HL-60 (cell line): ENCODE results near the gene MRPS7.
A peak's percentile ranks its signal among the peaks of the same experiment; 100 is the strongest.

ENCODE experiments used
- DNase-seq, 2 experiments: peaks; one replicate each; pipeline ENCODE4 v3.0.0-alpha.2; 2010 to 2020; ENCODE audit warnings: low read depth in 1 of 2, low spot score in 1 of 2
- H3K27ac ChIP-seq: fragments of 250-450 bp; sonication (Bioruptor Pico); replicated peaks from 2 replicates; pipeline ENCODE4 v1.5.1; 2020; ENCODE audit warnings: mild to moderate bottlenecking, moderate library complexity
- H3K27me3 ChIP-seq: fragments of 250-450 bp; sonication (Bioruptor Pico); 2 replicates; pipeline ENCODE4 v1.5.1; 2021; ENCODE audit warnings: mild to moderate bottlenecking, moderate library complexity; ENCODE audit not compliant: insufficient read depth, poor library complexity, severe bottlenecking
- H3K4me3 ChIP-seq: replicated peaks from 2 replicates; pipeline ENCODE4 v1.5.1; 2011; ENCODE audit warnings: mild to moderate bottlenecking, control low read depth, low read length; ENCODE audit not compliant: insufficient read depth
- GABPA ChIP-seq: IDR thresholded peaks from 2 replicates; pipeline ENCODE4 v1.6.1; 2012; ENCODE audit warnings: low read depth
- POLR2AphosphoS5 ChIP-seq: IDR thresholded peaks from 2 replicates; pipeline ENCODE4 v1.6.1; 2012; ENCODE audit warnings: low read depth
- REST ChIP-seq: IDR thresholded peaks from 2 replicates; pipeline ENCODE4 v1.6.1; 2012; ENCODE audit warnings: low read depth; ENCODE audit not compliant: insufficient replicate concordance
- SPI1 ChIP-seq: IDR thresholded peaks from 2 replicates; pipeline ENCODE4 v1.6.1; 2012; ENCODE audit warnings: low read depth, mild to moderate bottlenecking, borderline replicate concordance
- TF ChIP-seq, protein P1 (sequence below): IDR thresholded peaks from one replicate; pipeline ENCODE4 v1.5.1; 2011; ENCODE audit warnings: low read length, control low read depth, inconsistent platforms; ENCODE audit not compliant: insufficient read depth

The MRPS7 gene

DNA sequence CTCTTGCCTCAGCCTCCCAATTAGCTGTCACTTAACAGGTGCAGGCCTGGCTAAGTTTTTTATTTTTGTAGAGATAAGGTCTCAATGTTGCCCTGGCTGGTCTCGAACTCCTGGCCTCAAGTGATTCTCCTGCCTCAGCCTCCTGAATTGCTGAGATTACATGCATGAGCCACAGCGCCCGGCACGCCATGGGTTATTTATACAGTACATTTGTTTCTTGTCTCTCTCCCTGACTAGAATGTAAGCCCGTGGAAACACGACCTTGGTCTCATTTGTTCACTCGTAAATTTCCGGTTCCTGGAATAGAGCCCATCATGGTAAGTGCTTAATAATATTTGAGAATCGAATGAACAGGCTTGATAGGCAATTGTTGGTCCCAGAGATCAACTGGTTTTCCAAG, 25.5 kb downstream of the MRPS7 start:
- no peaks in the 10 kb centered on the region for H3K27me3 ChIP-seq
- DNase-seq = no peak
- no peak overlapping the region; the same call in 1 of the 2 replicates for H3K4me3 ChIP-seq
- no peak for TF ChIP-seq POLR2AphosphoS5
- no peak for TF ChIP-seq GABPA
- TF ChIP-seq, protein P1, sequence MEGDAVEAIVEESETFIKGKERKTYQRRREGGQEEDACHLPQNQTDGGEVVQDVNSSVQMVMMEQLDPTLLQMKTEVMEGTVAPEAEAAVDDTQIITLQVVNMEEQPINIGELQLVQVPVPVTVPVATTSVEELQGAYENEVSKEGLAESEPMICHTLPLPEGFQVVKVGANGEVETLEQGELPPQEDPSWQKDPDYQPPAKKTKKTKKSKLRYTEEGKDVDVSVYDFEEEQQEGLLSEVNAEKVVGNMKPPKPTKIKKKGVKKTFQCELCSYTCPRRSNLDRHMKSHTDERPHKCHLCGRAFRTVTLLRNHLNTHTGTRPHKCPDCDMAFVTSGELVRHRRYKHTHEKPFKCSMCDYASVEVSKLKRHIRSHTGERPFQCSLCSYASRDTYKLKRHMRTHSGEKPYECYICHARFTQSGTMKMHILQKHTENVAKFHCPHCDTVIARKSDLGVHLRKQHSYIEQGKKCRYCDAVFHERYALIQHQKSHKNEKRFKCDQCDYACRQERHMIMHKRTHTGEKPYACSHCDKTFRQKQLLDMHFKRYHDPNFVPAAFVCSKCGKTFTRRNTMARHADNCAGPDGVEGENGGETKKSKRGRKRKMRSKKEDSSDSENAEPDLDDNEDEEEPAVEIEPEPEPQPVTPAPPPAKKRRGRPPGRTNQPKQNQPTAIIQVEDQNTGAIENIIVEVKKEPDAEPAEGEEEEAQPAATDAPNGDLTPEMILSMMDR = no peak
- no peak for TF ChIP-seq REST
- TF ChIP-seq SPI1 = no peak
- no peak overlapping the region for H3K27ac ChIP-seq

GRCh38 chr17:75288359-75288758, 26.7 kb downstream of the MRPS7 start:
- no peak for DNase-seq
- H3K4me3 ChIP-seq = peak overlapping the region; percentile 67
- no peaks in the 10 kb centered on the region for H3K27me3 ChIP-seq
- no peak for TF ChIP-seq POLR2AphosphoS5
- TF ChIP-seq REST = no peak
- TF ChIP-seq GABPA = no peak
- TF ChIP-seq, protein P1 = no peak
- TF ChIP-seq SPI1 = no peak
- peak overlapping the region; percentile 93 for H3K27ac ChIP-seq

GRCh38 chr17:75288770-75289114, 27.1 kb downstream of the MRPS7 start:
- Histone ChIP-seq H3K27ac (peak overlapping the region; percentile 93), H3K4me3 (peak overlapping the region; percentile 67), H3K27me3 (no peaks in the 10 kb centered on the region)
- TF ChIP-seq, protein P1 = no peak
- TF ChIP-seq SPI1 (no peak), POLR2AphosphoS5 (no peak), REST (no peak), GABPA (no peak)
- peak in 1 of 2 experiments; percentile 74 for DNase-seq
